A673 (cell line): ENCODE data around the gene ATPAF1.
"Not testable (repeated sequence)": the region's sequence is repeated elsewhere in the genome, so short reads cannot be mapped to it uniquely, and the experiment has no call there.

Source experiments
- EZH2 ChIP-seq: fragments of 200-600 bp; sonication (generic); IDR thresholded peaks from 2 replicates; pipeline ENCODE4 v1.6.1; 2017; ENCODE audit warnings: borderline replicate concordance, low read depth, mild to moderate bottlenecking, mixed read lengths, antibody characterized with exemption, low read length; ENCODE audit not compliant: poor library complexity, severe bottlenecking
- TF ChIP-seq, protein P1 (sequence below): fragments of 300-800, 200-600 bp; sonication (generic); conservative IDR thresholded peaks from 2 replicates; pipeline ENCODE4 v1.5.1; 2017; ENCODE audit warnings: low read depth, mild to moderate bottlenecking, antibody characterized with exemption, low read length, moderate library complexity, mixed read lengths

DNA sequence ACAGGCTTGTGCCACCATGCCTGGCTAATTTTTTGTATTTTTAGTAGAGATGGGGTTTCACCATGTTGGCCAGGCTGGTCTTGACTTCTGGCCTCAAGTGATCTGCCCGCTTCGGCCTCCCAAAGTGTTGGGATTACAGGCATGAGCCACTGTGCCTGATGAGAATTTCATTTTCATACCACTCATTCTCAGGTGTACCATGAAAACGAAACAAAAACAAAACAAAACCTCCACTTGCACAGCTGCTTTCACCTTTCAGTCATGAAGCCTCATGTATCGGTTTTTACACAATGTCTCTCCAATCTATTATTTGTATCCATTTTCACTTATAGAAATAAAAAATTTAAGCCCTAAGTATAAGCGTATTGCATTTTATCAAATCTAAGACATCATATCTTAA is 8.0 kb downstream of the ATPAF1 start:
- TF ChIP-seq, protein P1, sequence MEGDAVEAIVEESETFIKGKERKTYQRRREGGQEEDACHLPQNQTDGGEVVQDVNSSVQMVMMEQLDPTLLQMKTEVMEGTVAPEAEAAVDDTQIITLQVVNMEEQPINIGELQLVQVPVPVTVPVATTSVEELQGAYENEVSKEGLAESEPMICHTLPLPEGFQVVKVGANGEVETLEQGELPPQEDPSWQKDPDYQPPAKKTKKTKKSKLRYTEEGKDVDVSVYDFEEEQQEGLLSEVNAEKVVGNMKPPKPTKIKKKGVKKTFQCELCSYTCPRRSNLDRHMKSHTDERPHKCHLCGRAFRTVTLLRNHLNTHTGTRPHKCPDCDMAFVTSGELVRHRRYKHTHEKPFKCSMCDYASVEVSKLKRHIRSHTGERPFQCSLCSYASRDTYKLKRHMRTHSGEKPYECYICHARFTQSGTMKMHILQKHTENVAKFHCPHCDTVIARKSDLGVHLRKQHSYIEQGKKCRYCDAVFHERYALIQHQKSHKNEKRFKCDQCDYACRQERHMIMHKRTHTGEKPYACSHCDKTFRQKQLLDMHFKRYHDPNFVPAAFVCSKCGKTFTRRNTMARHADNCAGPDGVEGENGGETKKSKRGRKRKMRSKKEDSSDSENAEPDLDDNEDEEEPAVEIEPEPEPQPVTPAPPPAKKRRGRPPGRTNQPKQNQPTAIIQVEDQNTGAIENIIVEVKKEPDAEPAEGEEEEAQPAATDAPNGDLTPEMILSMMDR: not testable (repeated sequence)
- not testable (repeated sequence) for TF ChIP-seq EZH2
